HG03108 (cell line): ENCODE results near the gene NUP93.
"Not testable (repeated sequence)": the region's sequence is repeated elsewhere in the genome, so short reads cannot be mapped to it uniquely, and the experiment has no call there.

Experiments used
- ATAC-seq: cut with Tn5 transposase; IDR thresholded peaks from one replicate; pipeline ENCODE4 v1.9.1; 2021; ENCODE audit warnings: moderate library complexity; ENCODE audit not compliant: unreplicated experiment

The NUP93 gene

GRCh38 chr16:56865394-56866062 is 135.6 kb downstream of the NUP93 start:
- no peak for ATAC-seq

- no peak for ATAC-seq
These were observed 137.3 kb downstream of the NUP93 start for GRCh38 chr16:56866955-56867830.

- ATAC-seq = no peak
These were observed 138.2 kb downstream of the NUP93 start for GRCh38 chr16:56868175-56868574.

GRCh38 chr16:56868766-56869165 is 138.8 kb downstream of the NUP93 start:
- ATAC-seq = not testable (repeated sequence)

GRCh38 chr16:56869513-56870275 is 139.8 kb downstream of the NUP93 start:
- ATAC-seq = no peak

- no peak for ATAC-seq
These were observed 140.5 kb downstream of the NUP93 start for GRCh38 chr16:56870276-56870888.

GRCh38 chr16:56871172-56871593 is 141.3 kb downstream of the NUP93 start:
- ATAC-seq = peak; percentile 66

GRCh38 chr16:56872863-56873391 is 143.0 kb downstream of the NUP93 start:
- no peak for ATAC-seq

GRCh38 chr16:56874800-56875199 is 144.9 kb downstream of the NUP93 start:
- no peak for ATAC-seq

- ATAC-seq = no peak
These were observed 146.1 kb downstream of the NUP93 start for GRCh38 chr16:56876048-56876447.

- no peak for ATAC-seq
These were observed 147.7 kb downstream of the NUP93 start for GRCh38 chr16:56877486-56878182.

GRCh38 chr16:56878282-56878854 is 148.4 kb downstream of the NUP93 start:
- no peak for ATAC-seq

GRCh38 chr16:56879276-56879675 is 149.3 kb downstream of the NUP93 start:
- ATAC-seq = no peak

- ATAC-seq = no peak
These were observed 150.2 kb downstream of the NUP93 start for GRCh38 chr16:56880176-56880575.

- no peak for ATAC-seq
These were observed 150.8 kb downstream of the NUP93 start for GRCh38 chr16:56880685-56881084.

GRCh38 chr16:56882077-56882800 is 152.3 kb downstream of the NUP93 start:
- ATAC-seq = no peak

GRCh38 chr16:56883586-56883985 is 153.7 kb downstream of the NUP93 start:
- ATAC-seq = no peak

- no peak for ATAC-seq
These were observed 154.2 kb downstream of the NUP93 start for GRCh38 chr16:56884026-56884582.

- not testable (repeated sequence) for ATAC-seq
These were observed 155.0 kb downstream of the NUP93 start for GRCh38 chr16:56884929-56885328.
